Liver (tissue), 9 donors: ENCODE data around the gene ACVR1C. TPM values are rescaled to one million over a fixed set of nuclear protein-coding genes. Genes with fewer than 3 reads are reported as not detected.

Source experiments
- DNase-seq: peaks from one replicate; pipeline ENCODE4 v3.0.0-alpha.2; 2017; ENCODE audit warnings: low spot score
- H3K27ac ChIP-seq, 2 donors: one replicate each; pipeline ENCODE4 v1.7.0; 2013; ENCODE audit warnings: inconsistent platforms in 2 of 2, low read length in 2 of 2, control low read depth in 1 of 2, low read depth in 1 of 2, mild to moderate bottlenecking in 1 of 2
- H3K27me3 ChIP-seq, 4 donors: one replicate each; pipeline versions ENCODE4 v1.6.1 to v1.7.0; 2013; ENCODE audit warnings: low read length in 3 of 4, inconsistent platforms in 1 of 4, mild to moderate bottlenecking in 1 of 4, moderate library complexity in 1 of 4; ENCODE audit not compliant: control insufficient read depth in 4 of 4, insufficient read depth in 4 of 4
- H3K36me3 ChIP-seq, 4 donors: one replicate each; pipeline versions ENCODE4 v1.6.1 to v1.7.0; 2013; ENCODE audit warnings: low read length in 3 of 4, mild to moderate bottlenecking in 3 of 4, low read depth in 1 of 4, moderate library complexity in 1 of 4; ENCODE audit not compliant: control insufficient read depth in 4 of 4, insufficient read depth in 3 of 4
- H3K4me1 ChIP-seq, 4 donors: one replicate each; pipeline versions ENCODE4 v1.6.1 to v1.7.0; 2013; ENCODE audit warnings: low read length in 3 of 4, mild to moderate bottlenecking in 3 of 4, moderate library complexity in 1 of 4; ENCODE audit not compliant: control insufficient read depth in 4 of 4, insufficient read depth in 4 of 4
- H3K4me3 ChIP-seq, 3 donors: one replicate each; pipeline versions ENCODE4 v1.6.1 to v1.7.0; 2013; ENCODE audit warnings: low read length in 3 of 3, control low read depth in 1 of 3, low read depth in 1 of 3, mild to moderate bottlenecking in 1 of 3
- H3K9ac ChIP-seq, 2 donors: one replicate each; pipeline ENCODE4 v1.7.0; 2013; ENCODE audit warnings: low read length in 2 of 2, mild to moderate bottlenecking in 2 of 2, moderate library complexity in 2 of 2, control low read depth in 1 of 2, low read depth in 1 of 2
- H3K9me3 ChIP-seq, 4 donors: one replicate each; pipeline versions ENCODE4 v1.6.1 to v1.7.0; 2013; ENCODE audit warnings: low read length in 3 of 4; ENCODE audit not compliant: control insufficient read depth in 4 of 4
- EGR1 ChIP-seq, 2 donors: IDR thresholded peaks; 2 replicates each; pipeline ENCODE4 v1.6.1; 2016 to 2018; ENCODE audit warnings: antibody characterized with exemption in 2 of 2, low read depth in 2 of 2
- FOXA1 ChIP-seq: IDR thresholded peaks from 2 replicates; pipeline ENCODE4 v1.6.1; 2016; ENCODE audit warnings: antibody characterized with exemption
- FOXA2 ChIP-seq: IDR thresholded peaks from 2 replicates; pipeline ENCODE4 v1.6.1; 2016; ENCODE audit warnings: antibody characterized with exemption
- GABPA ChIP-seq, 2 donors: IDR thresholded peaks in 1 of 2; conservative IDR thresholded peaks in 1 of 2; 2 replicates each; pipeline ENCODE4 v1.6.1; 2016; ENCODE audit warnings: antibody characterized with exemption in 2 of 2, mild to moderate bottlenecking in 1 of 2, moderate library complexity in 1 of 2
- HNF4A ChIP-seq, 2 donors: conservative IDR thresholded peaks; 2 replicates each; pipeline ENCODE4 v1.6.1; 2016; ENCODE audit warnings: antibody characterized with exemption in 2 of 2, mild to moderate bottlenecking in 2 of 2
- HNF4G ChIP-seq: IDR thresholded peaks from 2 replicates; pipeline ENCODE4 v1.6.1; 2016; ENCODE audit warnings: antibody characterized with exemption
- JUND ChIP-seq, 2 donors: IDR thresholded peaks; 2 replicates each; pipeline ENCODE4 v1.6.1; 2016; ENCODE audit warnings: antibody characterized with exemption in 2 of 2
- NR2F2 ChIP-seq: IDR thresholded peaks from 2 replicates; pipeline ENCODE4 v1.6.1; 2016; ENCODE audit warnings: antibody characterized with exemption
- RAD21 ChIP-seq, 2 donors: IDR thresholded peaks; 2 replicates each; pipeline ENCODE4 v1.6.1; 2016; ENCODE audit warnings: antibody characterized with exemption in 2 of 2, mild to moderate bottlenecking in 2 of 2
- SP1 ChIP-seq: IDR thresholded peaks from 2 replicates; pipeline ENCODE4 v1.6.1; 2018; ENCODE audit warnings: antibody characterized with exemption, mild to moderate bottlenecking
- YY1 ChIP-seq: IDR thresholded peaks from 2 replicates; pipeline ENCODE4 v1.6.1; 2016; ENCODE audit warnings: antibody characterized with exemption, mild to moderate bottlenecking
- WGBS: extraction: QIAGEN DNeasy Blood & Tissue Kit; methylation state at CpG from one replicate; pipeline ENCODE4 v1.1.7; 2013; 5-methylcytosine and 5-hydroxymethylcytosine counted together
- polyA plus RNA-seq, 2 donors: library from polyadenylated mRNA; stranded (reverse) in 1 of 2; unstranded in 1 of 2; fragments of 200-250 nt in 1 of 2; fragments of >200 nt in 1 of 2; fragmentation: Nextera tagmentation in 1 of 2; extraction: Ambion mirVana in 1 of 2; gene quantifications; one replicate each; pipeline versions ENCODE4 v1.2.1 to v1.2.3, GENCODE V29; 2013 to 2015
- total RNA-seq, 2 donors: library from RNA; depleted of rRNA; stranded (reverse); fragments of >200 nt; gene quantifications; one replicate each; pipeline ENCODE4 v1.2.3, GENCODE V29; 2014
- TF ChIP-seq, protein P1 (sequence below): IDR thresholded peaks from 2 replicates; pipeline ENCODE4 v1.6.1; 2016; ENCODE audit warnings: antibody characterized with exemption, mild to moderate bottlenecking
- TF ChIP-seq, protein P2 (sequence below): fragments of 150-350 bp; IDR thresholded peaks from 2 replicates; pipeline ENCODE4 v1.5.1; 2017; ENCODE audit warnings: improper control_type of control experiment, low read depth, low read length; ENCODE audit not compliant: missing input control
- TF ChIP-seq, protein P3 (sequence below): IDR thresholded peaks from 2 replicates; pipeline ENCODE4 v1.6.1; 2016; ENCODE audit warnings: antibody characterized with exemption
- TF ChIP-seq, protein P4 (sequence below): IDR thresholded peaks from 2 replicates; pipeline ENCODE4 v1.6.1; 2016; ENCODE audit warnings: antibody characterized with exemption
- TF ChIP-seq, protein P5 (sequence below): IDR thresholded peaks from 2 replicates; pipeline ENCODE4 v1.6.1; 2016; ENCODE audit warnings: antibody characterized with exemption
- donor health status: healthy.
- donor health status: healthy.
- donor health status: healthy.
- donor health status: healthy.
- donor health status: healthy.

ACVR1C gene
- total and polyA plus RNA-seq, 4 donors = 0.19 to 2.5 (median 0.73) TPM

DNA sequence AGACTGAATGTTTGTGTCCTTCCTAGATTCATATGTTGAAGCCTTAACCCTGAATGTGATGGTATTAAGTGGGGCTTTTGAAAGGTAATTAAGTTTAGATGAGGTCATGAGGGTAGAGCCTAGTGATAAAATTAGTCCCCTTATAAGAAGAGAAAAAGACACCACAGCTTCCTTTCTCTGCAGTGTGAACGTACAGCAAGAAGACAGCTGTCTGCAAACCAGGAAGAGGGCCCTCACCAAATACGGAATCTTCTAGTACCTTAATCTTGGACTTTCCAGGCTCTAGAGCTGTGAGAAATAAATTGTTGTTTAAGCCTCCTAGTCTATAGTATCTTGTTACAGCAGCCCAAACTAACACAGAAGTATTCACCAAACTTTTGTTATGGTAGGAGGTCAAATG, 127.6 kb downstream of the ACVR1C start:
- TF ChIP-seq JUND (IDR thresholded peaks at IDR 0.05) (no peak), FOXA2 (no peak), FOXA1 (no peak), RAD21 (IDR thresholded peaks at IDR 0.05) (no peak), EGR1 (IDR thresholded peaks at IDR 0.05; ENCODE audit: low read depth in 2 of 2) (no peak), YY1 (no peak), SP1 (no peak), HNF4A (conservative IDR thresholded peaks at IDR 0.05) (no peak), GABPA (IDR thresholded peaks at IDR 0.05 in 1 of 2, conservative IDR thresholded peaks at IDR 0.05 in 1 of 2) (no peak), NR2F2 (no peak), HNF4G (no peak)
- TF ChIP-seq, protein P1, sequence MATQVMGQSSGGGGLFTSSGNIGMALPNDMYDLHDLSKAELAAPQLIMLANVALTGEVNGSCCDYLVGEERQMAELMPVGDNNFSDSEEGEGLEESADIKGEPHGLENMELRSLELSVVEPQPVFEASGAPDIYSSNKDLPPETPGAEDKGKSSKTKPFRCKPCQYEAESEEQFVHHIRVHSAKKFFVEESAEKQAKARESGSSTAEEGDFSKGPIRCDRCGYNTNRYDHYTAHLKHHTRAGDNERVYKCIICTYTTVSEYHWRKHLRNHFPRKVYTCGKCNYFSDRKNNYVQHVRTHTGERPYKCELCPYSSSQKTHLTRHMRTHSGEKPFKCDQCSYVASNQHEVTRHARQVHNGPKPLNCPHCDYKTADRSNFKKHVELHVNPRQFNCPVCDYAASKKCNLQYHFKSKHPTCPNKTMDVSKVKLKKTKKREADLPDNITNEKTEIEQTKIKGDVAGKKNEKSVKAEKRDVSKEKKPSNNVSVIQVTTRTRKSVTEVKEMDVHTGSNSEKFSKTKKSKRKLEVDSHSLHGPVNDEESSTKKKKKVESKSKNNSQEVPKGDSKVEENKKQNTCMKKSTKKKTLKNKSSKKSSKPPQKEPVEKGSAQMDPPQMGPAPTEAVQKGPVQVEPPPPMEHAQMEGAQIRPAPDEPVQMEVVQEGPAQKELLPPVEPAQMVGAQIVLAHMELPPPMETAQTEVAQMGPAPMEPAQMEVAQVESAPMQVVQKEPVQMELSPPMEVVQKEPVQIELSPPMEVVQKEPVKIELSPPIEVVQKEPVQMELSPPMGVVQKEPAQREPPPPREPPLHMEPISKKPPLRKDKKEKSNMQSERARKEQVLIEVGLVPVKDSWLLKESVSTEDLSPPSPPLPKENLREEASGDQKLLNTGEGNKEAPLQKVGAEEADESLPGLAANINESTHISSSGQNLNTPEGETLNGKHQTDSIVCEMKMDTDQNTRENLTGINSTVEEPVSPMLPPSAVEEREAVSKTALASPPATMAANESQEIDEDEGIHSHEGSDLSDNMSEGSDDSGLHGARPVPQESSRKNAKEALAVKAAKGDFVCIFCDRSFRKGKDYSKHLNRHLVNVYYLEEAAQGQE = no peak
- TF ChIP-seq, protein P2, sequence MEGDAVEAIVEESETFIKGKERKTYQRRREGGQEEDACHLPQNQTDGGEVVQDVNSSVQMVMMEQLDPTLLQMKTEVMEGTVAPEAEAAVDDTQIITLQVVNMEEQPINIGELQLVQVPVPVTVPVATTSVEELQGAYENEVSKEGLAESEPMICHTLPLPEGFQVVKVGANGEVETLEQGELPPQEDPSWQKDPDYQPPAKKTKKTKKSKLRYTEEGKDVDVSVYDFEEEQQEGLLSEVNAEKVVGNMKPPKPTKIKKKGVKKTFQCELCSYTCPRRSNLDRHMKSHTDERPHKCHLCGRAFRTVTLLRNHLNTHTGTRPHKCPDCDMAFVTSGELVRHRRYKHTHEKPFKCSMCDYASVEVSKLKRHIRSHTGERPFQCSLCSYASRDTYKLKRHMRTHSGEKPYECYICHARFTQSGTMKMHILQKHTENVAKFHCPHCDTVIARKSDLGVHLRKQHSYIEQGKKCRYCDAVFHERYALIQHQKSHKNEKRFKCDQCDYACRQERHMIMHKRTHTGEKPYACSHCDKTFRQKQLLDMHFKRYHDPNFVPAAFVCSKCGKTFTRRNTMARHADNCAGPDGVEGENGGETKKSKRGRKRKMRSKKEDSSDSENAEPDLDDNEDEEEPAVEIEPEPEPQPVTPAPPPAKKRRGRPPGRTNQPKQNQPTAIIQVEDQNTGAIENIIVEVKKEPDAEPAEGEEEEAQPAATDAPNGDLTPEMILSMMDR = no peak
- TF ChIP-seq, protein P3, sequence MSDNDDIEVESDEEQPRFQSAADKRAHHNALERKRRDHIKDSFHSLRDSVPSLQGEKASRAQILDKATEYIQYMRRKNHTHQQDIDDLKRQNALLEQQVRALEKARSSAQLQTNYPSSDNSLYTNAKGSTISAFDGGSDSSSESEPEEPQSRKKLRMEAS = no peak
- TF ChIP-seq, protein P4, sequence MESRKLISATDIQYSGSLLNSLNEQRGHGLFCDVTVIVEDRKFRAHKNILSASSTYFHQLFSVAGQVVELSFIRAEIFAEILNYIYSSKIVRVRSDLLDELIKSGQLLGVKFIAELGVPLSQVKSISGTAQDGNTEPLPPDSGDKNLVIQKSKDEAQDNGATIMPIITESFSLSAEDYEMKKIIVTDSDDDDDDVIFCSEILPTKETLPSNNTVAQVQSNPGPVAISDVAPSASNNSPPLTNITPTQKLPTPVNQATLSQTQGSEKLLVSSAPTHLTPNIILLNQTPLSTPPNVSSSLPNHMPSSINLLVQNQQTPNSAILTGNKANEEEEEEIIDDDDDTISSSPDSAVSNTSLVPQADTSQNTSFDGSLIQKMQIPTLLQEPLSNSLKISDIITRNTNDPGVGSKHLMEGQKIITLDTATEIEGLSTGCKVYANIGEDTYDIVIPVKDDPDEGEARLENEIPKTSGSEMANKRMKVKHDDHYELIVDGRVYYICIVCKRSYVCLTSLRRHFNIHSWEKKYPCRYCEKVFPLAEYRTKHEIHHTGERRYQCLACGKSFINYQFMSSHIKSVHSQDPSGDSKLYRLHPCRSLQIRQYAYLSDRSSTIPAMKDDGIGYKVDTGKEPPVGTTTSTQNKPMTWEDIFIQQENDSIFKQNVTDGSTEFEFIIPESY = no peak
- TF ChIP-seq, protein P5, sequence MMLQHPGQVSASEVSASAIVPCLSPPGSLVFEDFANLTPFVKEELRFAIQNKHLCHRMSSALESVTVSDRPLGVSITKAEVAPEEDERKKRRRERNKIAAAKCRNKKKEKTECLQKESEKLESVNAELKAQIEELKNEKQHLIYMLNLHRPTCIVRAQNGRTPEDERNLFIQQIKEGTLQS = no peak
- 74% methylated on average over 2 of the region's 2 CpGs for whole genome bisulfite sequencing
- H3K9ac ChIP-seq = no peak overlapping the region
- H3K9me3 ChIP-seq = peaks cover 0 to 2% (median 0%) of the 10 kb centered on the region in 4 donors
- H3K27me3 ChIP-seq = no peaks in the 10 kb centered on the region
- no peak overlapping the region for H3K27ac ChIP-seq
- no peak for DNase-seq
- H3K4me3 ChIP-seq = no peak overlapping the region
- H3K36me3 ChIP-seq = no peaks in the 10 kb centered on the region
- no peaks in the 10 kb centered on the region for H3K4me1 ChIP-seq

DNA sequence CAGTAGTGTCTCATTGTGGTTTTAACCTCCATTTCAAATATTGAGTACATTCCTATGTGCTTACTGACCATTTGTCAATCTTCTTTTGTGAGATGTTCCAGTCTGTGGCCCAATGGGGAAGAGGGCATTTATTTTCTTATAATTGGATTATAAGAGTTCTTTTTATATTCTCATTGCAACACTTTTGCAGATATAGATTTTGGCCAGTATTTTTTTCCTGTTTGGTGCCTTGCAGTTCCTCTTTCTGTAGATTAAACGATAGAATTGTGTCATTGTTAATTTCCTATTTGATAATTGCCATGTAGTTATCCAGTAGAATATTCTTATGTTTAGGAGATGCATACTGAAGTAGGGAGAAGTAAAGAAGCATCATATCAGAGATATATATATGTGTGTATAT, 128.3 kb downstream of the ACVR1C start:
- no peak for DNase-seq
- 63% methylated on average over 1 of the region's 1 CpG for WGBS
- H3K9ac ChIP-seq = no peak overlapping the region
- no peaks in the 10 kb centered on the region for H3K27me3 ChIP-seq
- H3K9me3 ChIP-seq = no peaks in the 10 kb centered on the region
- H3K4me1 ChIP-seq = no peaks in the 10 kb centered on the region
- no peak overlapping the region for H3K27ac ChIP-seq
- no peak overlapping the region for H3K4me3 ChIP-seq
- no peaks in the 10 kb centered on the region for H3K36me3 ChIP-seq
- no peak for TF ChIP-seq HNF4G
- TF ChIP-seq NR2F2 = no peak
- TF ChIP-seq, protein P1 = no peak
- no peak for TF ChIP-seq FOXA2
- TF ChIP-seq, protein P4 = no peak
- no peak for TF ChIP-seq GABPA (IDR thresholded peaks at IDR 0.05 in 1 of 2, conservative IDR thresholded peaks at IDR 0.05 in 1 of 2)
